GM19324 (cell line): ENCODE measurements around the gene RSF1.
"Not testable (repeated sequence)": the region's sequence is repeated elsewhere in the genome, so short reads cannot be mapped to it uniquely, and the experiment has no call there.

ENCODE experiments used
- ATAC-seq: cut with Tn5 transposase; IDR thresholded peaks from one replicate; pipeline ENCODE4 v1.9.1; 2021; ENCODE audit warnings: mild to moderate bottlenecking, moderate library complexity; ENCODE audit not compliant: unreplicated experiment, low FRiP score

The RSF1 gene

DNA sequence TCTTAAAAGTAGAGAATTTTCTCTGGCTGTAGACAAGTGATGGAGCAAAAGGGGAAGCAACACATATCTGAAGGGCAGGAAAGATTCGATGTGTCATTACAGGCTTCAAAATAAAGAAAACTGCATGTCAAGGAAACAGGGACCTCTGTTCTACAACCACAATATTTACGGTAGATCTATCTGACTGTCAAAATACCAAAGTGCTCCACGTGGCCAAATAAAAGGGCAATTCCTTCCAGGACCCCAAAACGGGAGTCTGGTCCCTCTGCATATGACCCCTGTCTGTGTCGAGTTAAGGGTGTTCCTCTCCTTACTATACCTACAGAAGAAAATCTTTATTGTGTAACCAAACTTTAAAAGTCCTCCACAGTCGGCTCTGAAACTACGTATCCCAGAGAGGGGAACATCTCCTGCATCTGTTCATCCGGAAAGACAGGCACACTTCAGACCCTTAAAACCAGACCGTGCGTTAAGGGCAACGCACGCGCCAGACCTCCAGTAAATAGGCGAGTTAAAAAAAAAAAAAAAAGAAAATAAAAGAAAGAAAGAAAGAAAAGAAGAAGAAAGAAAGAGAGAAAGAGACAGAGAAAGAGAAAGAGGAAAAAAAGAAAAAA is 183.7 kb downstream of the RSF1 start:
- no peak for ATAC-seq

DNA sequence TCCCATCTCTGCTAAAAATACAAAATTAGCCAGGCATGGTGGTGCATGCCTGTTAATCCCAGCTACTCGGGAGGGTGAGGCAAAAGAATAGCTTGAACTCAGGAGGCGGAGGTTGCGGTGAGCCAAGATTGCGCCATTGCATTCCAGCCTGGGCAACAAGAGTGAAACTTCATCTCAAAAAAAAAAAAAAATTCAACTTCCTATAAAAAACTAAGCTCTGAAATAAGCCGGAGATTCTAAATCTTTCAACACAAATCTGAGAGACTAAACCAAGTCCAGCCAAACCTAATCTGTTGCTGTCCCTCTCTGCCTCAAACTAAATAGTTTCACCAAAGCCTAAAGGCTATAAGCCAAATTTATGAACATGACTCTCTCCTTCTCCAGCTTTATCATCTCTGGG is 186.6 kb downstream of the RSF1 start:
- not testable (repeated sequence) for ATAC-seq

DNA sequence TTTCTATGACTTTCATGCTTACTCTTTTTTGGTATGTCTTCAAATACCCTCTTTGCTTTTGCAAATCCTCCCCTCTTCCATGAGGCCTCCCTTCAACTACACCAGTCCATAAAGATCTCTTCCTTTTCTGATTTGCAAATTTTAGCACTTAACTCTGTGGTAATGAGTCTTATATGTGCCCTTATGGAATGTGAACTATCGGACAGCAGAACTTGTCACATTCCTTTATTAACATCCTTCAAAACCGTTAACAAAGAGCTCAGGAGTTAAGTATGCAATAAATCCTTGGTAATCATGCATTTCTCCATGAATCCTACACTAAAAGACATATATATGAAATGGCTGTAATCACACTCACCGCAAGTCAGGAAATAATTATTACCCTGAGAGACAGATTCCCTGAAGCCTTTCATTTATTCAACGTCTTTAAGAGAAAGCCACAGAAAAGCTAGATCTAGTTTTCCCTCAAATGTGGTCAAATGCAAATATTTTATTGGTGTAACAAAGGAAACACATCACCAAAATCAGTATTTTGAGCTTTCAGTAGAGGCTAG is 190.3 kb downstream of the RSF1 start:
- no peak for ATAC-seq

DNA sequence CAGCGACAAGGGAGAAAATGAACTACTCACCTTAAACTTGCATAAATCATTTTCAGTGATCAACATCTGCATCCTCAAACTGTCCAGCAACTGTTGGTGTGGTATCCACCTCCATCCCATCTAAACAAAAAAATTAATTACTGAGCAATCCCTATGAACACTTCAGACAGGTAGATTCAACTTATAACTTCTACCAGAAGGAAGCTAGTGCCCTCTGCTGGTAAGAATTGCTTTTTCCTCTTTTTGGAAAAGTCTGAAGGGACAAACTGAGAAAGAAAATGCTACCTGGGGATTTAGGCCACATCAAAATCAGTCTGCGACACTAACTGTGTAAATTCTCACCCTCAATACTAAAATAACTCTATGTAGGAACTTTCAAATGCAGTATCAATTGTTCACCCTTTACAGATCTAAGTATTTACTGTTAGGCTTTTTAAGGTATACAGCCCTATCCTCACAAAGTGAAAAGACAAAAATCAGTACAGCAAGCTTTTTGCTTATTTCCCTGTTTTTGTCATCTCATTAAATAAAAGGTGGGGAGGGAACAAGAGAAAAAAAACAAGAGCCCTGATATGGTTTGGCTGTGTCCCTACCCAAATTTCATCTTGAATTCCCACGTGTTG is 200.8 kb downstream of the RSF1 start:
- ATAC-seq: no peak

DNA sequence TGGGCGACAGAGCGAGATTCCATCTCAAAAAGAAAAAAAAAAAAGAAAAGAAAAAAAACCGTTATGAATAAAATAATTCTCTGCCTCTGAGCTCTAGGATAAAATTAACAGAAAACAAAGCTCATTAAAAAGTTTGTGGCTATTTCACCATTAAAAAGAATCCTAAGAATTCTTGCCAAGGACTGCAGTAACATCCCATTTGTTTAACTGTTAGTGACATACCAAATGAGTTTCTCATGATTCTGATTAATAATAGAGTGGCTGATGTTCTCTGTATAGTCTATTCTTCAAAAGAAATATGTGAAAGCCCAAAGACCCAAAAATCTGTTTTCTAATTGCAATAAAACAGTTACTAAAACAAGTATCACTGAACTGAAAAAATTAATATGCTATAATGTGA is 202.6 kb downstream of the RSF1 start:
- no peak for ATAC-seq

DNA sequence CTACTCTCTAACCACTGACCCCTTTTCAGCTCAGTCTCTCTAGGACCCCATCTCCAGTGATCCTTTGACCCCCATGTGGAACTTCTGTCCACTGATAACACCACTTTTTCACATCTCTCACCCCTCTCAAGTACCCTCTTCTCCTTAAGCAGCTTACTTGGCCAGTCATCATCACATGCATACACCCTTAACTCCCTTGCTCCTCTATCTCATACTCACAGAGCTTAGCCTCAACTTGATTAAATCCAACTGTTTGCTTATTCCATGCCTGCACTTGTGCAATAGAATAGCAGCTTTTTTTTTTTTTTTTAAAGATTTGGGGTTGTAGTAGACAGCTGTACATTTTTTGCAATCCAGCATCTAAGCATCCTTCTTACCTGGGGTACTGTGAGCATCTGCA is 208.6 kb downstream of the RSF1 start:
- ATAC-seq: no peak
